A673 (cell line): ENCODE data around the gene GRB14. TPM values are rescaled to one million over a fixed set of nuclear protein-coding genes. Genes with fewer than 3 reads are reported as not detected.

Experiments used
- BruUV-seq: library from RNA; stranded (reverse); fragments of 400-500 nt; replicated peaks from 2 replicates; lab custom pipeline; 2021; lab: Mats Ljungman, UMichigan
- CTCF ChIA-PET: fragments of 300-600 bp; sonication (Branson Sonifier 250); formaldehyde crosslinking; loops from one replicate; lab custom pipeline; 2022; ENCODE audit warnings: antibody characterized with exemption; lab: Charles Lee
- POLR2A ChIA-PET: fragments of 300-600 bp; sonication (Branson Sonifier 250); formaldehyde crosslinking; loops from one replicate; lab custom pipeline; 2022; ENCODE audit warnings: antibody characterized with exemption; ENCODE audit not compliant: low non-redundant PET; lab: Charles Lee
- DNase-seq: peaks from one replicate; pipeline ENCODE4 v3.0.0-alpha.2; 2015; ENCODE audit warnings: low spot score
- H3K27ac ChIP-seq: fragments of 200-600 bp; sonication (generic); 2 replicates; pipeline ENCODE4 v1.5.1; 2016; ENCODE audit warnings: mixed run types, low read depth, mild to moderate bottlenecking, mixed read lengths, antibody characterized with exemption, low read length; ENCODE audit not compliant: poor library complexity, severe bottlenecking
- H3K27me3 ChIP-seq: fragments of 200-600 bp; sonication (generic); replicated peaks from 2 replicates; pipeline ENCODE4 v1.6.1; 2017; ENCODE audit warnings: mixed run types, low read depth, mild to moderate bottlenecking, mixed read lengths, antibody characterized with exemption, low read length; ENCODE audit not compliant: insufficient read depth, poor library complexity
- H3K36me3 ChIP-seq: fragments of 200-600 bp; sonication (generic); 2 replicates; pipeline ENCODE4 v1.6.1; 2016; ENCODE audit warnings: mixed run types, mild to moderate bottlenecking, mixed read lengths, antibody characterized with exemption, low read length; ENCODE audit not compliant: insufficient read depth, poor library complexity, severe bottlenecking
- H3K4me1 ChIP-seq: fragments of 200-600 bp; sonication (generic); 2 replicates; pipeline ENCODE4 v1.6.1; 2017; ENCODE audit warnings: mixed run types, mild to moderate bottlenecking, mixed read lengths, antibody characterized with exemption, low read length; ENCODE audit not compliant: insufficient read depth, poor library complexity, severe bottlenecking
- H3K4me3 ChIP-seq: fragments of 200-600 bp; sonication (generic); 2 replicates; pipeline ENCODE4 v1.5.1; 2016; ENCODE audit warnings: low read depth, mixed run types, mild to moderate bottlenecking, mixed read lengths, low read length; ENCODE audit not compliant: poor library complexity, severe bottlenecking
- H3K9me3 ChIP-seq: fragments of 200-600 bp; sonication (generic); 2 replicates; pipeline ENCODE4 v1.6.1; 2016; ENCODE audit warnings: mixed run types, low read depth, mild to moderate bottlenecking, mixed read lengths, antibody characterized with exemption, low read length; ENCODE audit not compliant: poor library complexity, severe bottlenecking
- CTCF ChIP-seq: fragments of 300-800, 200-600 bp; sonication (generic); conservative IDR thresholded peaks from 2 replicates; pipeline ENCODE4 v1.5.1; 2017; ENCODE audit warnings: low read depth, mild to moderate bottlenecking, antibody characterized with exemption, low read length, moderate library complexity, mixed read lengths
- EZH2 ChIP-seq: fragments of 200-600 bp; sonication (generic); IDR thresholded peaks from 2 replicates; pipeline ENCODE4 v1.6.1; 2017; ENCODE audit warnings: borderline replicate concordance, low read depth, mild to moderate bottlenecking, mixed read lengths, antibody characterized with exemption, low read length; ENCODE audit not compliant: poor library complexity, severe bottlenecking
- intact Hi-C: fragments of 100-400 bp; cut with micrococcal nuclease; formaldehyde crosslinking; loops from one replicate; pipeline ENCODE4 v1.10.0; 2022; ENCODE audit not compliant: unreplicated experiment
- total RNA-seq: library from RNA; stranded (reverse); gene quantifications from 2 replicates; pipeline ENCODE4 v1.2.3, GENCODE V29; 2021

The GRB14 gene
- total RNA-seq, 1 experiment from 2014 or later = 0.73 TPM

DNA sequence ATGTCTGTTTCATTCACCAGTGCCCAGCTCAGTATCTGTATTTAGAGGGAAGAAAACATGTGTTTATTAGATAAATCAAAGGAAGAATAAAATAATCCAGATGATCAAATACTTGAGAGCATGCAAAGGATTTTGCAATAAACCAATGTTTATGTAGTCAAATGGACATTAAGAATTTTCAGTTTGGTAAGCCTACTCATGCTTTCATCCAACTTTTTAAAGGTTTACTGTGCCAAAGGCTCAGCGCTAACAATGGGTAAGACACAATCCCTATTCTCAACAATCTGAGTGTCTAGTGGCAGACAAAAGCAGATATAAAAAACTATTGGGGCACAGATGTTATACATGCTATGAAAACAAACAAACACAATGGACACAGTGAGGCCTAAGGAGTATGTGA lies 26.3 kb downstream of the GRB14 start:
- no peak for TF ChIP-seq CTCF
- TF ChIP-seq EZH2 = no peak
- DNase-seq = no peak
- intact Hi-C loops = no loop called here
- H3K4me3 ChIP-seq = no peak overlapping the region
- ChIA-PET CTCF (no interaction called here), POLR2A (no interaction called here)
- no peaks in the 10 kb centered on the region for H3K27me3 ChIP-seq
- H3K4me1 ChIP-seq = no peaks in the 10 kb centered on the region
- no peak overlapping the region for H3K27ac ChIP-seq
- H3K9me3 ChIP-seq = no peaks in the 10 kb centered on the region
- H3K36me3 ChIP-seq = no peaks in the 10 kb centered on the region
- no TSS peak for BruUV-seq

GRCh38 chr2:164593959-164594358 lies 27.3 kb downstream of the GRB14 start:
- TF ChIP-seq CTCF (no peak), EZH2 (no peak)
- H3K27me3 ChIP-seq = no peaks in the 10 kb centered on the region
- no peaks in the 10 kb centered on the region for H3K4me1 ChIP-seq
- peak; percentile 39 for DNase-seq
- no TSS peak for BruUV-seq
- intact Hi-C loops = no loop called here
- POLR2A ChIA-PET = no interaction called here
- H3K9me3 ChIP-seq = no peaks in the 10 kb centered on the region
- H3K27ac ChIP-seq = no peak overlapping the region
- no peak overlapping the region for H3K4me3 ChIP-seq
- no peaks in the 10 kb centered on the region for H3K36me3 ChIP-seq
- CTCF ChIA-PET = interaction anchor here (0.6 kb wide), 1 partner anchor 1755 kb away, joined by 6 read pairs; no protein-coding TSS in a partner anchor

- H3K4me3 ChIP-seq = no peak overlapping the region
- no peaks in the 10 kb centered on the region for H3K4me1 ChIP-seq
- no peaks in the 10 kb centered on the region for H3K27me3 ChIP-seq
- no peaks in the 10 kb centered on the region for H3K36me3 ChIP-seq
- no peak for TF ChIP-seq CTCF
- TF ChIP-seq EZH2 = no peak
- no peak for DNase-seq
- ChIA-PET CTCF (no interaction called here), POLR2A (no interaction called here)
- intact Hi-C loops = no loop called here
- BruUV-seq = no TSS peak
- H3K9me3 ChIP-seq = no peaks in the 10 kb centered on the region
- no peak overlapping the region for H3K27ac ChIP-seq
These were observed 27.7 kb downstream of the GRB14 start for GRCh38 chr2:164593541-164593940.
